Upper lobe of left lung (tissue), 4 donors: ENCODE data around the gene RHOF.

ENCODE experiments used
- POLR2A ChIP-seq, 4 donors: fragments of 450-650 bp; IDR thresholded peaks; one replicate each; pipeline ENCODE4 v1.5.1; 2016 to 2017; ENCODE audit warnings: antibody characterized with exemption in 4 of 4, mild to moderate bottlenecking in 2 of 4
- POLR2AphosphoS5 ChIP-seq, 2 donors: sonication (generic); formaldehyde crosslinking; IDR thresholded peaks; one replicate each; pipeline ENCODE4 v1.5.1; 2017; ENCODE audit warnings: antibody characterized with exemption in 2 of 2

DNA sequence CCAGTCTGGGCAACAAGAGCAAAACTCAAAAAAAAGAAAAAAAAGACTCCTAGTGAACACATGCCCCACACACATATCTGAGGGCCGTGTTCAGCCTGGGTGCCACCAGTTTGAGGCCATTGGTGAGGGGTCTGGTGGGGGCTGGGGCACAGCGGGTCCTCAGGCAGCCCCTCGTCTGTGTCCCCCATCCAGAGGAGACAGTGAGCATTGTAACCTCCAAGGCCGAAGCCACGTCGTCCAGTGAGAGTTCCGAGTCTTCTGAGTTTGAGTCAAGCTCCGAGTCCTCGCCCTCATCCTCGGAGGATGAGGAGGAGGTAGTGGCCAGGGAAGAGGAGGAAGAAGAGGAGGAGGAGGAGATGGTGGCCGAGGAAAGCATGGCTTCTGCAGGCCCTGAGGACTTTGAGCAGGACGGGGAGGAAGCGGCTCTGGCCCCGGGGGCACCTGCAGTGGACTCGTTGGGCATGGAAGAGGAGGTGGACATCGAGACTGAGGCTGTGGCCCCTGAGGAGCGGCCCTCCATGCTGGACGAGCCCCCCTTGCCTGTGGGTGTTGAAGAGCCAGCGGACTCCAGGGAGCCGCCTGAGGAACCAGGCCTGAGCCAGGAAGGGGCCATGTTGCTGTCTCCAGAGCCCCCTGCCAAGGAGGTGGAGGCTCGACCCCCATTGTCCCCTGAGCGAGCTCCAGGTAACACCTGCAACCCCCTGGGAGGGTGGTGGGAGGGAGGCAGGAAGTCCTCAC lies 25.9 kb upstream of the RHOF start:
- TF ChIP-seq POLR2A (IDR thresholded peaks at IDR 0.05) (no peak), POLR2AphosphoS5 (IDR thresholded peaks at IDR 0.05) (no peak)
